IMR-90 (cell line): ENCODE data around the gene UNKL. TPM values are rescaled to one million over a fixed set of nuclear protein-coding genes. Genes with fewer than 3 reads are reported as not detected.

Source experiments
- ATAC-seq: fragments of 200-7000 bp; cut with Tn5 transposase; 2 replicates; pipeline ENCODE4 v1.9.1; 2020; ENCODE audit warnings: low read depth, mild to moderate bottlenecking, moderate library complexity
- BruUV-seq: library from RNA; stranded (reverse); fragments of 400-500 nt; replicated peaks from 2 replicates; lab custom pipeline; 2021; lab: Mats Ljungman, UMichigan
- CTCF ChIA-PET: fragments of 300-600 bp; formaldehyde crosslinking; extraction: SDS; loops from one replicate; lab custom pipeline; 2021; ENCODE audit warnings: antibody characterized with exemption; lab: Yijun Ruan, JAX
- POLR2A ChIA-PET: fragments of 300-600 bp; sonication (Branson Sonifier 250); formaldehyde crosslinking; loops from one replicate; lab custom pipeline; 2022; ENCODE audit warnings: antibody characterized with exemption; ENCODE audit not compliant: unreplicated experiment; lab: Charles Lee
- DNase-seq: peaks from one replicate; pipeline ENCODE4 v3.0.0; 2013
- H2AFZ ChIP-seq: replicated peaks from 2 replicates; pipeline ENCODE3; 2013; ENCODE audit warnings: low read length, mild to moderate bottlenecking; ENCODE audit not compliant: poor library complexity
- H2AK5ac ChIP-seq: 2 replicates; pipeline ENCODE4 v1.6.1; 2013; ENCODE audit warnings: low read depth, low read length, inconsistent platforms
- H2AK9ac ChIP-seq: replicated peaks from 2 replicates; pipeline ENCODE3; 2013; ENCODE audit warnings: mild to moderate bottlenecking, low read depth, low read length, moderate library complexity; ENCODE audit not compliant: poor library complexity
- H2BK120ac ChIP-seq: 2 replicates; pipeline ENCODE4 v1.6.1; 2013; ENCODE audit warnings: low read depth, low read length, inconsistent platforms
- H2BK15ac ChIP-seq: 3 replicates; pipeline ENCODE4 v1.6.1; 2013; ENCODE audit warnings: low read depth, low read length, inconsistent platforms
- H2BK20ac ChIP-seq: 2 replicates; pipeline ENCODE4 v1.6.1; 2013; ENCODE audit warnings: low read depth, mild to moderate bottlenecking, inconsistent platforms, low read length, moderate library complexity
- H2BK5ac ChIP-seq: 2 replicates; pipeline ENCODE4 v1.6.1; 2013; ENCODE audit warnings: mild to moderate bottlenecking, low read depth, low read length, inconsistent platforms; ENCODE audit not compliant: poor library complexity, severe bottlenecking
- H3K14ac ChIP-seq: replicated peaks from 2 replicates; pipeline ENCODE4 v1.6.1; 2013; ENCODE audit warnings: low read depth, low read length, inconsistent platforms
- H3K18ac ChIP-seq: 2 replicates; pipeline ENCODE4 v1.6.1; 2013; ENCODE audit warnings: low read depth, low read length, control low read depth
- H3K23ac ChIP-seq: 2 replicates; pipeline ENCODE4 v1.6.1; 2013; ENCODE audit warnings: low read depth, low read length, inconsistent platforms
- H3K27ac ChIP-seq: 2 replicates; pipeline ENCODE4 v1.5.1; 2013; ENCODE audit warnings: mild to moderate bottlenecking, control low read depth, low read length; ENCODE audit not compliant: insufficient read depth
- H3K27me3 ChIP-seq: 2 replicates; pipeline ENCODE4 v1.6.1; 2013; ENCODE audit warnings: low read length; ENCODE audit not compliant: control insufficient read depth, insufficient read depth
- H3K36me3 ChIP-seq: 2 replicates; pipeline ENCODE4 v1.6.1; 2013; ENCODE audit warnings: low read length, mixed read lengths; ENCODE audit not compliant: control insufficient read depth, insufficient read depth
- H3K4ac ChIP-seq: 2 replicates; pipeline ENCODE4 v1.6.1; 2013; ENCODE audit warnings: low read depth, low read length, inconsistent platforms
- H3K4me1 ChIP-seq: 2 replicates; pipeline ENCODE4 v1.6.1; 2013; ENCODE audit warnings: low read length, mixed read lengths; ENCODE audit not compliant: control insufficient read depth, insufficient read depth
- H3K4me2 ChIP-seq: 2 replicates; pipeline ENCODE4 v1.6.1; 2013; ENCODE audit warnings: low read depth, mild to moderate bottlenecking, control low read depth, low read length, moderate library complexity
- H3K4me3 ChIP-seq: 2 replicates; pipeline ENCODE4 v1.5.1; 2013; ENCODE audit warnings: low read depth, mild to moderate bottlenecking, control low read depth, low read length, moderate library complexity; ENCODE audit not compliant: insufficient read depth
- H3K56ac ChIP-seq: 2 replicates; pipeline ENCODE4 v1.6.1; 2013; ENCODE audit warnings: low read length, inconsistent platforms; ENCODE audit not compliant: insufficient read depth; ENCODE audit errors: extremely low read depth
- H3K79me1 ChIP-seq, 2 experiments: 2 replicates each; pipeline ENCODE4 v1.6.1; 2013; ENCODE audit warnings: low read length in 2 of 2, inconsistent platforms in 1 of 2, low read depth in 1 of 2
- H3K9ac ChIP-seq: 2 replicates; pipeline ENCODE4 v1.6.1; 2013; ENCODE audit warnings: low read depth, low read length, control low read depth
- H3K9me1 ChIP-seq: 2 replicates; pipeline ENCODE4 v1.6.1; 2013; ENCODE audit warnings: low read length, inconsistent platforms; ENCODE audit not compliant: insufficient read depth
- H3K9me3 ChIP-seq: 2 replicates; pipeline ENCODE4 v1.6.1; 2013; ENCODE audit warnings: low read length; ENCODE audit not compliant: control insufficient read depth, insufficient read depth
- H4K20me1 ChIP-seq: 2 replicates; pipeline ENCODE4 v1.6.1; 2013; ENCODE audit warnings: low read length, inconsistent platforms; ENCODE audit not compliant: insufficient read depth
- H4K5ac ChIP-seq: 2 replicates; pipeline ENCODE4 v1.6.1; 2013; ENCODE audit warnings: mild to moderate bottlenecking, low read depth, low read length, control low read depth
- H4K8ac ChIP-seq, 2 experiments: 2 replicates each; pipeline ENCODE4 v1.6.1; 2013; ENCODE audit warnings: low read depth in 2 of 2, low read length in 2 of 2, control low read depth in 1 of 2, inconsistent platforms in 1 of 2
- H4K91ac ChIP-seq: 2 replicates; pipeline ENCODE4 v1.6.1; 2013; ENCODE audit warnings: low read depth, low read length, inconsistent platforms; ENCODE audit not compliant: insufficient read depth
- BHLHE40 ChIP-seq: fragments of 150-350 bp; IDR thresholded peaks from 2 replicates; pipeline ENCODE4 v1.6.1; 2016; ENCODE audit warnings: mild to moderate bottlenecking, low read depth, low read length
- CTCF ChIP-seq: conservative IDR thresholded peaks from 2 replicates; pipeline ENCODE4 v1.5.1; 2012; ENCODE audit warnings: mild to moderate bottlenecking, low read depth, low read length, improper control_type of control experiment
- FOS ChIP-seq: fragments of 150-350 bp; IDR thresholded peaks from 2 replicates; pipeline ENCODE4 v1.6.1; 2016; ENCODE audit warnings: low read depth, low read length
- MXI1 ChIP-seq: IDR thresholded peaks from 2 replicates; pipeline ENCODE4 v1.6.1; 2012; ENCODE audit warnings: low read depth, mild to moderate bottlenecking, low read length, moderate library complexity, borderline replicate concordance
- RAD21 ChIP-seq: IDR thresholded peaks from 2 replicates; pipeline ENCODE4 v1.6.1; 2012; ENCODE audit warnings: low read length, improper control_type of control experiment
- RCOR1 ChIP-seq: IDR thresholded peaks from 2 replicates; pipeline ENCODE4 v1.6.1; 2012; ENCODE audit warnings: mild to moderate bottlenecking, low read length, improper control_type of control experiment; ENCODE audit not compliant: insufficient replicate concordance
- WGBS, 2 experiments: methylation state at CpG; one replicate each; pipeline versions ENCODE4 v1.1.5 to v1.1.7; 2013; ENCODE audit warnings: missing lambda C conversion rate in 2 of 2; ENCODE audit not compliant: insufficient read length in 1 of 2; ENCODE audit errors: extremely low coverage in 2 of 2; 5-methylcytosine and 5-hydroxymethylcytosine counted together
- dilution Hi-C: fragments of 300-500 bp; cut with HindIII; formaldehyde crosslinking; loops from one replicate; pipeline ENCODE4 v1.14.3; 2018; ENCODE audit warnings: low sequenced_read_pairs; ENCODE audit not compliant: unreplicated experiment
- in situ Hi-C: fragments of 300-500 bp; cut with MboI; formaldehyde crosslinking; loops from 3 replicates; pipeline ENCODE4 v1.14.3; 2019; ENCODE audit warnings: low sequenced_read_pairs, inconsistent platforms, mixed read lengths
- intact Hi-C: fragments of 100-400 bp; cut with micrococcal nuclease; formaldehyde crosslinking; loops from 2 replicates; pipeline ENCODE4 v1.10.0; 2022
- polyA plus RNA-seq, 3 experiments: library from polyadenylated mRNA; depleted of rRNA; stranded (reverse); fragments of >200 nt; gene quantifications; 2 replicates each; pipeline ENCODE4 v1.2.3, GENCODE V29; 2012; ENCODE audit warnings: low replicate concordance in 1 of 3
- total RNA-seq: library from RNA; depleted of rRNA; stranded (reverse); fragments of >200 nt; gene quantifications from 2 replicates; pipeline ENCODE4 v1.2.3, GENCODE V29; 2012

Gene UNKL
- total and polyA plus RNA-seq, 2 of the 4 experiments (the other 2 are of a cell fraction) = 4.1 to 13.3 TPM

GRCh38 chr16:1322407-1322806, 92.1 kb downstream of the UNKL start:
- no peak overlapping the region for H4K91ac ChIP-seq
- no peak overlapping the region for H2AK5ac ChIP-seq
- H3K18ac ChIP-seq = no peak overlapping the region
- DNase-seq (no peak), ATAC-seq (no peak)
- peaks cover 5% of the 10 kb centered on the region; the same call in 1 of the 2 replicates for H3K9me1 ChIP-seq
- no peak overlapping the region for H3K9ac ChIP-seq
- intact Hi-C loops = no loop called here
- no peak overlapping the region for H2AFZ ChIP-seq
- no peak overlapping the region for H2AK9ac ChIP-seq
- dilution Hi-C loops = no loop called here
- TF ChIP-seq RAD21 = no peak
- no peak for TF ChIP-seq CTCF
- TF ChIP-seq RCOR1 = no peak
- no peak for TF ChIP-seq BHLHE40
- TF ChIP-seq MXI1 = no peak
- TF ChIP-seq FOS = no peak
- peaks cover 10 to 39% of the 10 kb centered on the region in 2 experiments for H3K79me1 ChIP-seq
- no peak overlapping the region for H4K5ac ChIP-seq
- H3K23ac ChIP-seq = no peak overlapping the region
- H3K4ac ChIP-seq = no peak overlapping the region
- POLR2A ChIA-PET = no interaction called here
- H2BK5ac ChIP-seq = no peak overlapping the region
- H4K8ac ChIP-seq = no peak overlapping the region
- H2BK20ac ChIP-seq = no peak overlapping the region
- no peak overlapping the region for H3K27ac ChIP-seq
- H3K4me2 ChIP-seq = no peak overlapping the region
- H3K4me3 ChIP-seq = no peak overlapping the region
- H3K9me3 ChIP-seq = no peaks in the 10 kb centered on the region
- BruUV-seq = no TSS peak
- CTCF ChIA-PET = no interaction called here
- no peak overlapping the region for H2BK15ac ChIP-seq
- no peaks in the 10 kb centered on the region for H3K27me3 ChIP-seq
- peaks cover 58% of the 10 kb centered on the region for H4K20me1 ChIP-seq
- H3K36me3 ChIP-seq = peaks cover 72% of the 10 kb centered on the region
- WGBS, 2 experiments = 100% methylated on average over 4 of the region's 8 CpGs; no CpG with 5 or more reads in 1 of the 2 experiments
- in situ Hi-C loops = no loop called here
- no peak overlapping the region for H2BK120ac ChIP-seq
- H3K56ac ChIP-seq = no peak overlapping the region
- no peak overlapping the region for H3K14ac ChIP-seq
- H3K4me1 ChIP-seq = no peaks in the 10 kb centered on the region
